T-helper 2 cell treated with Interferon-gamma antibody and Interleukin-4, amounts not matched to agents 5 μg/mL and 100 μg/mL, for 36 hours (primary cell): ENCODE results near the gene NEK8.

Experiments
- DNase-seq: peaks from one replicate; pipeline ENCODE4 v3.0.0; 2021; ENCODE audit warnings: low spot score
- H3K27ac Mint-ChIP-seq: one replicate; pipeline ENCODE4 v1.8.0; 2021; ENCODE audit warnings: mild to moderate bottlenecking, mixed read lengths
- H3K27me3 Mint-ChIP-seq: one replicate; pipeline ENCODE4 v1.8.0; 2021; ENCODE audit warnings: low read depth, mixed read lengths
- H3K36me3 Mint-ChIP-seq: one replicate; pipeline ENCODE4 v1.8.0; 2021; ENCODE audit warnings: low read depth, mixed read lengths
- H3K4me1 Mint-ChIP-seq: one replicate; pipeline ENCODE4 v1.8.0; 2021; ENCODE audit warnings: low read depth, mixed read lengths
- H3K4me3 Mint-ChIP-seq: one replicate; pipeline ENCODE4 v1.8.0; 2022; ENCODE audit warnings: mild to moderate bottlenecking, moderate library complexity, mixed read lengths
- H3K9me3 Mint-ChIP-seq: one replicate; pipeline ENCODE4 v1.8.0; 2021; ENCODE audit warnings: mixed read lengths

NEK8 gene

GRCh38 chr17:28728364-28729200 lies at the start of gene NEK8:
Gene NEK8 (plus strand): TSS chr17:28728788. CDS start chr17:28728814, 26 bp downstream.
- peak within 1 kb of the TSS; percentile 98 for H3K4me3 Mint-ChIP-seq
- H3K27me3 Mint-ChIP-seq = no peaks in the 10 kb centered on the region
- H3K36me3 Mint-ChIP-seq = peaks cover 15% of the 10 kb centered on the region
- DNase-seq = peak; percentile 95
- peaks cover 35% of the 10 kb centered on the region for H3K4me1 Mint-ChIP-seq
- no peaks in the 10 kb centered on the region for H3K9me3 Mint-ChIP-seq
- H3K27ac Mint-ChIP-seq = peak within 1 kb of the TSS; percentile 98

DNA sequence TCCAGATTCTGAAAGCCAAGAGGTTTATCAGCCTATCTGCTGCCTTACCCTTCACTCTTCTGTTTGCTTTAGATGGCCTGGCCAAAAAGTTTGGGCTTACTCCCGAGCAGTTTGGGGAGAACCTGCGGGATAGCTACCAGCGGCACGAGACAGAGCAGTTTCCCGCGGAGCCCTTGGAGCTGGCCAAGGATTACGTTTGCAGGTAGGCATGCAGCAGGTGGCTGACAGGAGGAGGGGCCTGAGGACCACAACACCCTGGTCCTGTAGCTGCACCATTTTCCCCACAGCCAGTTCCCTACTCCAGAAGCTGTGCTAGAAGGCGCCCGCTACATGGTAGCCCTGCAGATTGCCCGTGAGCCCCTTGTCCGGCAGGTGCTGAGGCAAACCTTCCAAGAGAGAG lies 45.9 kb upstream of the NEK8 start:
- Mint-ChIP-seq H3K4me1 (no peaks in the 10 kb centered on the region), H3K27ac (no peak overlapping the region), H3K4me3 (no peak overlapping the region), H3K27me3 (no peaks in the 10 kb centered on the region), H3K9me3 (no peaks in the 10 kb centered on the region), H3K36me3 (peaks cover 62% of the 10 kb centered on the region)
- DNase-seq = no peak

DNA sequence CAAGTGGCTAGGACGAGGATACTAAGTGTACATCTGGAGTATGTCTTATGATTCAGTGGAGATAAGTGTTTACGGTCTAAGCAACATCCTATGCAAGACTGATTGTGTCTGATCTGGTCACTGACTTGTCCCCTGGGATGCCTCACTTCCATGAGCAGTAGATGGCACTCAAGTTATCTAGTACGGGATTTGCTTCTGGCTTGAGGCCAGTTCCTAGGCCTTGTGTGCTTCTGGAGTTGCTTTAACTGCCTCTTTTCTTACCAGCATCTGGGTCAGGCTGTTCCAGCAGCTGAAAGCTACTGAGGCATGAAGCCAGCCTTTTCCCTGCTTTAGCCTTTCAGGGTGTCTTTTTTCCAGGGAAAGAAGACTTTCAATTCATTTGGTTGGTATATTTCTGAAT lies 43.6 kb upstream of the NEK8 start:
- DNase-seq = no peak
- H3K4me3 Mint-ChIP-seq = no peak overlapping the region
- H3K4me1 Mint-ChIP-seq = no peaks in the 10 kb centered on the region
- no peaks in the 10 kb centered on the region for H3K27me3 Mint-ChIP-seq
- no peak overlapping the region for H3K27ac Mint-ChIP-seq
- H3K36me3 Mint-ChIP-seq = peaks cover 71% of the 10 kb centered on the region
- H3K9me3 Mint-ChIP-seq = no peaks in the 10 kb centered on the region

GRCh38 chr17:28685366-28685765 lies 43.2 kb upstream of the NEK8 start:
- no peaks in the 10 kb centered on the region for H3K9me3 Mint-ChIP-seq
- H3K4me3 Mint-ChIP-seq = no peak overlapping the region
- no peak overlapping the region for H3K27ac Mint-ChIP-seq
- DNase-seq = no peak
- no peaks in the 10 kb centered on the region for H3K27me3 Mint-ChIP-seq
- peaks cover 75% of the 10 kb centered on the region for H3K36me3 Mint-ChIP-seq
- no peaks in the 10 kb centered on the region for H3K4me1 Mint-ChIP-seq

DNA sequence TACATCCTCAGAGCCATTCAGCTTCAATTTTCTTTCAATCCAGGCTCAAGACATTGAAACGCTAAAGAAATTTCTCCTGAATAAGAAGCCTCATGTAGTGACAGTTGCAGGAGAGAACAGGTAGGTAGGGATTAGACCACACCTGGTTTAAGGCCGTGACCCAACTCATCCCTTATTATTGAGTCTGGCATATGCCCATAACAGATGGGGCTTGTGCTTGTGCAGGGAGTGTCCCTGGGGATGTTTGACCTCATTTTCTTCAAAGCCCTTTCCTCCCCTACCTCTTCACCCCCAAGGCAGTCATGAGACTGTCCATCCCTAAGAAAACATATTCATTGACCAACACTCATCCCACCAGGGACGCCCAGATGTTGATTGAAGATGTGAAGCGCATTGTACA lies 42.3 kb upstream of the NEK8 start:
- no peak overlapping the region for H3K27ac Mint-ChIP-seq
- no peak overlapping the region for H3K4me3 Mint-ChIP-seq
- no peak for DNase-seq
- no peaks in the 10 kb centered on the region for H3K27me3 Mint-ChIP-seq
- peaks cover 80% of the 10 kb centered on the region for H3K36me3 Mint-ChIP-seq
- H3K4me1 Mint-ChIP-seq = no peaks in the 10 kb centered on the region
- H3K9me3 Mint-ChIP-seq = no peaks in the 10 kb centered on the region

DNA sequence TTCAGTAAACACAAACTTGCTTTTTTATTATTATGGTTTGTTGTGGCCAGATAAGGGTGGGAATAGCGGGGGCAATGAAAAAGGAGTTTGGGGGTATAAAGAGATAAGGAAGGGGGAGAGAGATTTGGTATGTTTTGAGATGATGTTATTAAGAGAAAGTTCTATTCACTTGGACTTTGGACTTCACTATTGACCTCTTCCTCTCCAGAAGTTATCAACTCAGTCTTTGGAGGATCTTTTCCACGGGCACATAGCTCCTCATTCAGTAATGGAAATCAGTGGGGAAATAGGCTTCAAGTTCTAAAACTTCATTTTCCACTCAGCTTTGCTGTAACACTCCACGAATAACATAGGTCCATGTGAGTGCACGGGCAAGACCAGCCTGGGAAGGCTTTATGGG lies 40.1 kb upstream of the NEK8 start:
- no peaks in the 10 kb centered on the region for H3K9me3 Mint-ChIP-seq
- peaks cover 68% of the 10 kb centered on the region for H3K36me3 Mint-ChIP-seq
- no peaks in the 10 kb centered on the region for H3K27me3 Mint-ChIP-seq
- no peak for DNase-seq
- H3K27ac Mint-ChIP-seq = no peak overlapping the region
- no peak overlapping the region for H3K4me3 Mint-ChIP-seq
- no peaks in the 10 kb centered on the region for H3K4me1 Mint-ChIP-seq

GRCh38 chr17:28689011-28689410 lies 39.6 kb upstream of the NEK8 start:
- no peak overlapping the region for H3K4me3 Mint-ChIP-seq
- H3K4me1 Mint-ChIP-seq = no peaks in the 10 kb centered on the region
- H3K27ac Mint-ChIP-seq = no peak overlapping the region
- H3K9me3 Mint-ChIP-seq = no peaks in the 10 kb centered on the region
- H3K27me3 Mint-ChIP-seq = no peaks in the 10 kb centered on the region
- no peak for DNase-seq
- H3K36me3 Mint-ChIP-seq = peaks cover 70% of the 10 kb centered on the region

DNA sequence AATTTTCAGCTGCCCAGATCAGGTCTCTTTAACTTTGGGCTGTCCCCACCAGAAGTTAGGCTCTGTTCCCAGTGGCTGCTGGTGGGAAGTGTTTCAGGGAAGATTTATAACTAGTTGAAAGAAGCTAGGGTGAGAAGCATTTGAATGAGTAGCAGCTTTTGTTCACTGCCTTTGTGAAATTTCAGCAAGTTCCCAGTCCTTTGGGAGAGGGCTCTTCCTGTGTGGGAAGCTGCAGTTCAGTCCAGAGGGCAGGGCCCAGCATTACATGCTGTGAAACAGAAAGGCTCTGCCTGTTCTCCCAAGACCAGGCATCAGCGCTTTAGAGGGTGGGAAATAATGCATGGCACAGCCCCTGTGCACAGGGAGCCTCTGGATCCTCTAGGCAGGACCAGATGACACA lies 34.7 kb upstream of the NEK8 start:
- H3K27me3 Mint-ChIP-seq = no peaks in the 10 kb centered on the region
- peaks cover 67% of the 10 kb centered on the region for H3K36me3 Mint-ChIP-seq
- H3K4me1 Mint-ChIP-seq = no peaks in the 10 kb centered on the region
- H3K4me3 Mint-ChIP-seq = no peak overlapping the region
- no peak for DNase-seq
- H3K27ac Mint-ChIP-seq = no peak overlapping the region
- no peaks in the 10 kb centered on the region for H3K9me3 Mint-ChIP-seq

DNA sequence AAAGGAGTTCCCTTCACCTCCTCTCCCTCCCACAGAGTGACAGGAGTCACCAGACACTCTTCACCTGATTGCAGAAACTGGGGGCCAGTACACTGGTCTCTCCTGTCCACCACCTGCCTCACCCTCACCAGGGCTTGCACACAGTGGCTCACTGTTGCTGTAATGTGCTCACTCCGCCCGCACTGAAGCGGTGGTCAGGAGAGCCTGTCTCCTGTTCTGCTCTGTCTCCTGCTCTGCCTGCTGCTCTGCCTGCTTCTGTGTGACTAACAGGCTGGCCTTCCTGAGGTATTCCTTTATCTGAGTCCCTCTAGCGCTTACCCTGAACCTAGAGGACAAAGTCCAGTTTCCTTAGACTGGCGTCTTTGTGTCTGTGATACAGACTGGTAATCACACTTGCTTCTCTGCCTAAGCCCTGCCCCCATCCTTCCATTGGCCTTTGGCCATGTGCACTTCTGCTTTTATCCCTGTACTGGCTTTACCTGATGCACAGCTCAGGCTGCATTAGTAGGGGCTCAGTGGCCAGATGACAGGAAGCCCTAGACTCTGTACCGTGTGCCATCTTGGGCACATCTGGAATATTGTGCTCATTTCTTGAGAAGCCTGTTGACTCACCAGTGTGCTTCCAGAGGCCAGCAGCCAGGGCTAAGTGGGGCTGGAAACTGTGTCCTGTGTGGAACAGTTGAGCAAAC lies 30.2 kb upstream of the NEK8 start:
- H3K9me3 Mint-ChIP-seq = no peaks in the 10 kb centered on the region
- peaks cover 63% of the 10 kb centered on the region for H3K36me3 Mint-ChIP-seq
- no peak overlapping the region for H3K27ac Mint-ChIP-seq
- no peak overlapping the region for H3K4me3 Mint-ChIP-seq
- no peaks in the 10 kb centered on the region for H3K4me1 Mint-ChIP-seq
- no peak for DNase-seq
- H3K27me3 Mint-ChIP-seq = no peaks in the 10 kb centered on the region

GRCh38 chr17:28700278-28700677 lies 28.3 kb upstream of the NEK8 start:
- H3K4me1 Mint-ChIP-seq = no peaks in the 10 kb centered on the region
- DNase-seq = no peak
- no peak overlapping the region for H3K27ac Mint-ChIP-seq
- H3K4me3 Mint-ChIP-seq = no peak overlapping the region
- H3K27me3 Mint-ChIP-seq = no peaks in the 10 kb centered on the region
- H3K9me3 Mint-ChIP-seq = no peaks in the 10 kb centered on the region
- H3K36me3 Mint-ChIP-seq = peaks cover 56% of the 10 kb centered on the region

DNA sequence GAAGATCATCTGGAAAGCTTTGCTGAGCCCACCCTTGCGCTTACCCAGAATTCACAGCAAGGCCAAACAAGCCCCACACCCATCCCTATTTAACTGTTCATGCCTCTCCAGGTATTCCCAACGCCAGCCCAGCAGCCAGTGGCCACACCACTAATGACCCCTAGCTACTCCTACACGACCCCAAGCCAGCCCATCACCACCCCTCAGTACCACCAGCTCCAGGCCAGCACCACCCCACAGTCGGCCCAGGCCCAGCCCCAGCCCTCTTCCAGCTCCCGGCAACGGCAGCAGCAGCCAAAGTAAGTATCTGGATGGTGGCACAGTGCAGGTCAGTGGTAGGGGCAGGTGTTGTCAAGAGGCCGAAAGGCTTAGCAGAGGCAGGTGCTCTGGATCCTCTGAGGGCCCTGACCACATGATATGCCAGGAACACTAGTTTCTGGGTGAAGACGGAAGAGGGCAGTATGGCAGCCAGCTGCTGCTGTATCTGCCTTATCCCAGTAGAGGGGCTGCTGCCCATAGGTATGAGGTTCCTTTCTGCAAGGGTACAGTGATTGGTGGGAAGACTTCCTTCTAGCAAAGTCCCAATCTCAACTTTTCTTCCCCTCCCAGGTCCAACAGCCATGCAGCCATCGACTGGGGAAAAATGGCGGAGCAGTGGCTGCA lies 27.6 kb upstream of the NEK8 start:
- Mint-ChIP-seq H3K36me3 (peaks cover 53% of the 10 kb centered on the region), H3K4me3 (no peak overlapping the region), H3K27me3 (no peaks in the 10 kb centered on the region), H3K27ac (no peak overlapping the region), H3K9me3 (no peaks in the 10 kb centered on the region), H3K4me1 (no peaks in the 10 kb centered on the region)
- DNase-seq = no peak

DNA sequence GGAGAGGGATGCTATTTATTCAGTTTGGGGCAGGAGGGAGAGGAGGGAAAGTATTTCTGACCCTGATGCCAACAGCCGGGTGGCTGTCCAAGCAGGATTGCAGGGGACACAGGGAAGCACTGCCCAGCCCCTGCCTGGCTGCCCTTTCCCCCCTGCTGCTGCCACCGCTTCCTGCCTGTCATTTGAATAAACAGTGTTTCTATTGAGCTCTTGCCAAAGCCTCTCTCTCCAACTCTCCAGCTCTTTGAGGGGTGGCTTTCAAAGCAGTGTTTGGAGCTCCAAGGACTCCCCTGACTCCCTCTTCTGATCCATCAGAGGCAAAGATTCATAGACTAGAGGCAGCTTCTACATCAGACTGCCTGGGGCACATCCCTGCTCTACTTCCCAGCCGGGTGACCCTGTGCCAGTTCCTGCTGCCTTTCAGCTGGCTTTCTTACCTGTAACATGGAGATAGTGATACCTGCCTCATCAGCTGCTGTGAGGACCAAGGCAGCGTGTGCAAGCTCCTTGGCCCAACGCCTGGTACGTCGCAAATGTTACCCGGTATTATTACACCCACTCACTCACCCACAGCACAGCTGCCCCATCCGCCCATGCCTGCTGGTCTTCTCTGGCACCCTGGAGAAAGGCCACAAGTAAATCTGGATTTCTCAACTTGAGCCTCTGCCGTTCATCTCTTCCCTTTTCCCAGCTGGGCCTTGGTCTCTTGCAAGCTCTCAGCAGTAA lies 26.4 kb upstream of the NEK8 start:
- no peak overlapping the region for H3K4me3 Mint-ChIP-seq
- H3K27me3 Mint-ChIP-seq = no peaks in the 10 kb centered on the region
- H3K27ac Mint-ChIP-seq = no peak overlapping the region
- DNase-seq = no peak
- peaks cover 45% of the 10 kb centered on the region for H3K36me3 Mint-ChIP-seq
- H3K9me3 Mint-ChIP-seq = no peaks in the 10 kb centered on the region
- H3K4me1 Mint-ChIP-seq = no peaks in the 10 kb centered on the region

GRCh38 chr17:28702752-28703150 lies 25.8 kb upstream of the NEK8 start:
- Mint-ChIP-seq H3K27me3 (no peaks in the 10 kb centered on the region), H3K4me3 (no peak overlapping the region), H3K27ac (no peak overlapping the region), H3K9me3 (no peaks in the 10 kb centered on the region), H3K4me1 (no peaks in the 10 kb centered on the region), H3K36me3 (peaks cover 44% of the 10 kb centered on the region)
- no peak for DNase-seq
